SU-DHL-6 (cell line): ENCODE measurements around the gene CNP.

Experiments
- H2AFZ ChIP-seq: fragments of 200-600 bp; sonication (generic); 2 replicates; pipeline ENCODE4 v1.6.1; 2014; ENCODE audit warnings: low read depth, mild to moderate bottlenecking, moderate library complexity, mixed read lengths, antibody characterized with exemption, low read length; ENCODE audit not compliant: severe bottlenecking
- H3F3A ChIP-seq: fragments of 200-600 bp; shearing (Covaris generic); 2 replicates; pipeline ENCODE4 v1.6.0; 2016; ENCODE audit warnings: antibody characterized with exemption, mild to moderate bottlenecking; ENCODE audit not compliant: insufficient read depth
- H3K27ac ChIP-seq: fragments of 200-600 bp; sonication (generic); 2 replicates; pipeline ENCODE4 v1.5.1; 2016; ENCODE audit warnings: low read depth, mild to moderate bottlenecking, low read length, moderate library complexity, mixed read lengths
- H3K27me3 ChIP-seq: fragments of 200-600 bp; sonication (generic), shearing (Covaris generic); 2 replicates; pipeline ENCODE4 v1.6.0; 2014; ENCODE audit warnings: mild to moderate bottlenecking, low read length
- H3K36me3 ChIP-seq: fragments of 200-600 bp; sonication (generic); 2 replicates; pipeline ENCODE4 v1.6.1; 2014; ENCODE audit warnings: mild to moderate bottlenecking, low read length, mixed read lengths
- H3K4me2 ChIP-seq: fragments of 300-600, 200-600 bp; shearing (Covaris generic), sonication (generic); 2 replicates; pipeline ENCODE4 v1.6.0; 2014; ENCODE audit warnings: low read length, low read depth, mild to moderate bottlenecking; ENCODE audit not compliant: poor library complexity, severe bottlenecking
- H3K4me3 ChIP-seq: fragments of 200-600 bp; sonication (generic); 2 replicates; pipeline ENCODE4 v1.5.1; 2014; ENCODE audit warnings: antibody characterized with exemption, low read length, mild to moderate bottlenecking, mixed read lengths; ENCODE audit not compliant: insufficient read depth, poor library complexity, severe bottlenecking
- H3K79me2 ChIP-seq: fragments of 200-600 bp; sonication (generic); 2 replicates; pipeline ENCODE4 v1.6.1; 2014; ENCODE audit warnings: mild to moderate bottlenecking, low read length, moderate library complexity; ENCODE audit not compliant: insufficient read depth
- H3K9ac ChIP-seq: fragments of 200-600 bp; sonication (generic); 2 replicates; pipeline ENCODE4 v1.7.0; 2014; ENCODE audit warnings: mild to moderate bottlenecking, low read length
- H3K9me2 ChIP-seq: fragments of 200-600 bp; sonication (generic); replicated peaks from 2 replicates; pipeline ENCODE4 v1.6.1; 2014; ENCODE audit warnings: low read length; ENCODE audit not compliant: insufficient read depth
- H3K9me3 ChIP-seq: fragments of 200-600 bp; sonication (generic); 2 replicates; pipeline ENCODE4 v1.6.1; 2014; ENCODE audit warnings: low read length, mixed read lengths; ENCODE audit not compliant: insufficient read depth
- H4K20me1 ChIP-seq: fragments of 200-600 bp; sonication (generic); 2 replicates; pipeline ENCODE4 v1.6.1; 2014; ENCODE audit warnings: low read depth, mild to moderate bottlenecking, antibody characterized with exemption, low read length, moderate library complexity, mixed read lengths
- CTCF ChIP-seq: fragments of 200-600 bp; sonication (generic); IDR thresholded peaks from one replicate; pipeline ENCODE4 v1.5.1; 2017; ENCODE audit warnings: antibody characterized with exemption, mild to moderate bottlenecking, low read length, moderate library complexity; ENCODE audit not compliant: insufficient read depth, poor library complexity, severe bottlenecking
- EZH2phosphoT487 ChIP-seq: fragments of 200-600 bp; sonication (generic), shearing (Covaris generic); conservative IDR thresholded peaks from 2 replicates; pipeline ENCODE4 v1.6.1; 2018; ENCODE audit warnings: mild to moderate bottlenecking, antibody characterized with exemption, low read length, moderate library complexity, mixed read lengths

The CNP gene

GRCh38 chr17:41974031-41974430, 7.4 kb downstream of the CNP start:
- Histone ChIP-seq H3K27ac (no peak overlapping the region), H3K36me3 (0 out of 2 replicates have a peak, but pooled peaks cover 2% of the 10 kb centered on the region)

GRCh38 chr17:41974658-41975057, 8.1 kb downstream of the CNP start:
- Histone ChIP-seq H3K9me2 (no peaks in the 10 kb centered on the region), H3F3A (no peaks in the 10 kb centered on the region; the same call in 1 of the 2 replicates), H3K4me3 (no peak overlapping the region), H3K79me2 (no peaks in the 10 kb centered on the region; the same call in 1 of the 2 replicates), H3K9me3 (no peaks in the 10 kb centered on the region), H3K27me3 (no peaks in the 10 kb centered on the region), H3K4me2 (no peak overlapping the region), H3K9ac (no peak overlapping the region), H3K27ac (no peak overlapping the region), H3K36me3 (0 out of 2 replicates have a peak, but pooled peaks cover 2% of the 10 kb centered on the region), H2AFZ (no peak overlapping the region), H4K20me1 (no peaks in the 10 kb centered on the region)
- TF ChIP-seq EZH2phosphoT487 (no peak), CTCF (no peak)

More at GRCh38 chr17:41974031-41974430, 7.4 kb downstream of the CNP start:
- no peak overlapping the region for H3K4me2 ChIP-seq
- no peak for TF ChIP-seq CTCF
- no peaks in the 10 kb centered on the region for H3K9me2 ChIP-seq
- no peak overlapping the region for H3K4me3 ChIP-seq
- H3K27me3 ChIP-seq, result no peaks in the 10 kb centered on the region
- no peak overlapping the region for H3K9ac ChIP-seq
- H4K20me1 ChIP-seq, result no peaks in the 10 kb centered on the region
- no peaks in the 10 kb centered on the region for H3K9me3 ChIP-seq
- no peaks in the 10 kb centered on the region; the same call in 1 of the 2 replicates for H3K79me2 ChIP-seq
- H2AFZ ChIP-seq, result no peak overlapping the region
- peaks cover 2% of the 10 kb centered on the region; the same call in 1 of the 2 replicates for H3F3A ChIP-seq

- Histone ChIP-seq H4K20me1 (no peaks in the 10 kb centered on the region), H3K9ac (no peak overlapping the region), H3K27ac (no peak overlapping the region), H3K4me3 (no peak overlapping the region), H2AFZ (no peak overlapping the region), H3K9me3 (no peaks in the 10 kb centered on the region), H3K79me2 (no peaks in the 10 kb centered on the region; the same call in 1 of the 2 replicates), H3K4me2 (no peak overlapping the region), H3K9me2 (no peaks in the 10 kb centered on the region), H3K36me3 (0 out of 2 replicates have a peak, but pooled peaks cover 2% of the 10 kb centered on the region), H3F3A (no peaks in the 10 kb centered on the region; the same call in 1 of the 2 replicates), H3K27me3 (no peaks in the 10 kb centered on the region)
- TF ChIP-seq EZH2phosphoT487 (no peak), CTCF (no peak)
Observed at GRCh38 chr17:41975099-41976083, 8.8 kb downstream of the CNP start.
